GM23338 (cell line): ENCODE results near the gene SHF. TPM values are rescaled to one million over a fixed set of nuclear protein-coding genes. Genes with fewer than 3 reads are reported as not detected.
A peak's percentile ranks its signal among the peaks of the same experiment; 100 is the strongest.

Source experiments
- ATAC-seq: fragments of 200-7000 bp; cut with Tn5 transposase; 3 replicates; pipeline ENCODE4 v1.9.1; 2020
- DNase-seq: peaks from one replicate; pipeline ENCODE4 v3.0.0-alpha.2; 2015; ENCODE audit warnings: low spot score
- H2AFZ ChIP-seq: fragments of 200-600 bp; sonication (generic); 2 replicates; pipeline ENCODE4 v1.8.0; 2016; ENCODE audit warnings: antibody characterized with exemption, mild to moderate bottlenecking, moderate library complexity
- H3F3A ChIP-seq: fragments of 200-600 bp; sonication (generic); replicated peaks from 2 replicates; pipeline ENCODE4 v1.8.0; 2017; ENCODE audit warnings: antibody characterized with exemption, mixed run types, low read depth
- H3K27ac ChIP-seq: fragments of 200-600 bp; sonication (generic); 2 replicates; pipeline ENCODE4 v1.6.1; 2016; ENCODE audit warnings: low read depth
- H3K27me3 ChIP-seq: fragments of 200-600 bp; sonication (generic); 2 replicates; pipeline ENCODE4 v1.8.0; 2016; ENCODE audit warnings: mild to moderate bottlenecking, mixed run types, moderate library complexity; ENCODE audit not compliant: insufficient read depth
- H3K36me3 ChIP-seq: fragments of 200-600 bp; sonication (generic); 2 replicates; pipeline ENCODE4 v1.8.0; 2016; ENCODE audit warnings: mild to moderate bottlenecking; ENCODE audit not compliant: insufficient read depth
- H3K4me1 ChIP-seq: fragments of 200-600 bp; sonication (generic); 2 replicates; pipeline ENCODE4 v1.8.0; 2016; ENCODE audit warnings: mild to moderate bottlenecking, moderate library complexity; ENCODE audit not compliant: insufficient read depth
- H3K4me2 ChIP-seq: fragments of 200-600 bp; sonication (generic); 2 replicates; pipeline ENCODE4 v1.7.1; 2017; ENCODE audit warnings: mixed run types
- H3K4me3 ChIP-seq: fragments of 200-600 bp; sonication (generic); 2 replicates; pipeline ENCODE4 v1.6.1; 2016; ENCODE audit warnings: mixed run types
- H3K79me2 ChIP-seq: fragments of 200-600 bp; sonication (generic); replicated peaks from 2 replicates; pipeline ENCODE4 v1.8.0; 2017; ENCODE audit warnings: mild to moderate bottlenecking; ENCODE audit not compliant: insufficient read depth
- H3K9me2 ChIP-seq: fragments of 200-600 bp; sonication (generic); 2 replicates; pipeline ENCODE4 v1.8.0; 2017; ENCODE audit not compliant: insufficient read depth
- H4K20me1 ChIP-seq: fragments of 200-600 bp; sonication (generic); replicated peaks from 2 replicates; pipeline ENCODE4 v1.8.0; 2017; ENCODE audit warnings: mild to moderate bottlenecking; ENCODE audit not compliant: insufficient read depth
- H3K27ac Mint-ChIP-seq: 2 replicates; pipeline ENCODE4 v1.8.0; 2020; ENCODE audit warnings: inconsistent platforms, mild to moderate bottlenecking, moderate library complexity, mixed read lengths
- H3K27me3 Mint-ChIP-seq: 3 replicates; pipeline ENCODE4 v1.8.0; 2022; ENCODE audit warnings: low read depth, mild to moderate bottlenecking, moderate library complexity, mixed read lengths, inconsistent platforms; ENCODE audit not compliant: insufficient read depth, poor library complexity
- H3K36me3 Mint-ChIP-seq: 3 replicates; pipeline ENCODE4 v1.8.0; 2021; ENCODE audit warnings: low read depth, mild to moderate bottlenecking, inconsistent platforms, moderate library complexity, mixed read lengths
- H3K4me1 Mint-ChIP-seq: 3 replicates; pipeline ENCODE4 v1.8.0; 2020; ENCODE audit warnings: mild to moderate bottlenecking, inconsistent platforms, mixed read lengths
- H3K4me3 Mint-ChIP-seq: 3 replicates; pipeline ENCODE4 v1.8.0; 2021; ENCODE audit warnings: moderate library complexity, mild to moderate bottlenecking, inconsistent platforms, mixed read lengths
- H3K9me3 Mint-ChIP-seq: 3 replicates; pipeline ENCODE4 v1.8.0; 2020; ENCODE audit warnings: moderate library complexity, mild to moderate bottlenecking, inconsistent platforms, mixed read lengths
- ETS1 ChIP-seq: IDR thresholded peaks from 2 replicates; pipeline ENCODE4 v1.6.1; 2016; ENCODE audit warnings: antibody characterized with exemption
- JUNB ChIP-seq: IDR thresholded peaks from one replicate; pipeline ENCODE4 v1.6.1; 2016; ENCODE audit warnings: antibody characterized with exemption; ENCODE audit not compliant: unreplicated experiment
- NANOG ChIP-seq: IDR thresholded peaks from 2 replicates; pipeline ENCODE4 v1.6.1; 2016; ENCODE audit warnings: antibody characterized with exemption, borderline replicate concordance
- REST ChIP-seq: IDR thresholded peaks from one replicate; pipeline ENCODE4 v1.6.1; 2018; ENCODE audit warnings: antibody characterized with exemption; ENCODE audit not compliant: unreplicated experiment
- polyA plus RNA-seq: library from polyadenylated mRNA; unstranded; fragments of >200 nt; fragmentation: Nextera tagmentation; extraction: Ambion mirVana; gene quantifications from 2 replicates; pipeline ENCODE4 v1.2.1, GENCODE V29; 2016
- total RNA-seq: library from RNA; depleted of rRNA; stranded (reverse); fragments of >200 nt; shearing (Covaris generic); gene quantifications from 2 replicates; pipeline ENCODE4 v1.2.3, GENCODE V29; 2014

The SHF gene
- total and polyA plus RNA-seq, 2 experiments from 2014 or later: 5.8 to 15.6 TPM

- Histone ChIP-seq H3K9me2 (peaks cover 6% of the 10 kb centered on the region; the same call in 1 of the 2 replicates), H3K4me3 (peak overlapping the region; percentile 14; the same call in 1 of the 2 replicates), H2AFZ (no peak overlapping the region), H3F3A (no peaks in the 10 kb centered on the region), H3K36me3 (no peaks in the 10 kb centered on the region), H3K27me3 (peaks cover 13% of the 10 kb centered on the region), H3K79me2 (peaks cover 32% of the 10 kb centered on the region), H3K27ac (no peak overlapping the region), H4K20me1 (peaks cover 8% of the 10 kb centered on the region; the same call in 1 of the 2 replicates), H3K4me2 (peak overlapping the region; percentile 66), H3K4me1 (peaks cover 58% of the 10 kb centered on the region)
- no peak for ATAC-seq
- H3K36me3 Mint-ChIP-seq: peaks cover 6% of the 10 kb centered on the region
- peaks cover 64% of the 10 kb centered on the region for H3K4me1 Mint-ChIP-seq
- peak overlapping the region; percentile 50 for H3K27ac Mint-ChIP-seq
- H3K27me3 Mint-ChIP-seq: peaks cover 23% of the 10 kb centered on the region
- DNase-seq: no peak
- TF ChIP-seq ETS1: no peak
- no peak for TF ChIP-seq REST
- no peak for TF ChIP-seq NANOG
- H3K9me3 Mint-ChIP-seq: peaks cover 3% of the 10 kb centered on the region; the same call in 2 of the 3 replicates
- H3K4me3 Mint-ChIP-seq: peak overlapping the region; percentile 7; the same call in 1 of the 3 replicates
Observed at GRCh38 chr15:45182996-45183395, 4.8 kb downstream of the SHF start.

- Histone ChIP-seq H3K27me3 (peaks cover 8% of the 10 kb centered on the region; the same call in 1 of the 2 replicates), H3K36me3 (no peaks in the 10 kb centered on the region), H3K4me1 (peaks cover 55% of the 10 kb centered on the region), H3F3A (no peaks in the 10 kb centered on the region), H3K4me2 (peak overlapping the region; percentile 52; the same call in 1 of the 2 replicates), H2AFZ (no peak overlapping the region), H4K20me1 (peaks cover 10% of the 10 kb centered on the region; the same call in 1 of the 2 replicates), H3K4me3 (0 out of 2 replicates have a peak overlapping the region, but pooled peaks have one; percentile 21), H3K27ac (no peak overlapping the region), H3K79me2 (peaks cover 30% of the 10 kb centered on the region), H3K9me2 (peaks cover 6% of the 10 kb centered on the region; the same call in 1 of the 2 replicates)
- Mint-ChIP-seq H3K9me3 (no peaks in the 10 kb centered on the region; the same call in 2 of the 3 replicates), H3K27ac (peak overlapping the region; percentile 81), H3K4me1 (peaks cover 60% of the 10 kb centered on the region), H3K4me3 (peak overlapping the region; percentile 44; the same call in 1 of the 3 replicates), H3K27me3 (peaks cover 18% of the 10 kb centered on the region), H3K36me3 (peaks cover 16% of the 10 kb centered on the region)
- TF ChIP-seq JUNB (no peak), REST (no peak)
- ATAC-seq (peak; percentile 23), DNase-seq (peak; percentile 35)
Observed at GRCh38 chr15:45181491-45182285, 6.1 kb downstream of the SHF start.
